HFF-Myc (cell line): ENCODE results near the gene CETN3.

ENCODE experiments used
- DNase-seq: peaks from one replicate; pipeline ENCODE4 v3.0.0-alpha.2; 2011; ENCODE audit warnings: low read depth; ENCODE audit errors: extremely low read depth
- H3K4me3 ChIP-seq: replicated peaks from 2 replicates; pipeline ENCODE4 v1.5.1; 2011; ENCODE audit warnings: low read depth, mild to moderate bottlenecking, control low read depth, low read length
- TF ChIP-seq, protein P1 (sequence below): IDR thresholded peaks from 2 replicates; pipeline ENCODE4 v1.5.1; 2012; ENCODE audit warnings: mild to moderate bottlenecking, low read depth, low read length, control low read depth; ENCODE audit errors: missing control alignments

CETN3 gene

DNA sequence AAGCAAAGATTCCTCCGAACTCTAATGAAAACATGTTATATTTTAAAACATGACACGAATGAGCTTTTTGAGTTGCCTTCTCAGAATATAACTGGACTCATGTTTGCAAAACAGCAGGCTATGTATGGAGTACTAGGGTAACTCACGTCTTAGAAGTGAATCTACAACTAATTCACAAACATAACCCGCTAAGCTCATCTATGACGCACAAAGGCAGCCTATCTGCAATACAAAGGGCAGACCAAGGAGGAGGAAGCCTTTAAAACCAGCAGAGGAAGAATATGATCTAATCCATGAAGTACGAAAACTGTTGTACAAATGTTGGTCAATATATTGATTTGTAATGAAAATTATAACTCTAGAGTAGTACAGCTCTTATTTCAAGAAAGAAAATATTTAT is 67.0 kb downstream of the CETN3 start:
- TF ChIP-seq, protein P1, sequence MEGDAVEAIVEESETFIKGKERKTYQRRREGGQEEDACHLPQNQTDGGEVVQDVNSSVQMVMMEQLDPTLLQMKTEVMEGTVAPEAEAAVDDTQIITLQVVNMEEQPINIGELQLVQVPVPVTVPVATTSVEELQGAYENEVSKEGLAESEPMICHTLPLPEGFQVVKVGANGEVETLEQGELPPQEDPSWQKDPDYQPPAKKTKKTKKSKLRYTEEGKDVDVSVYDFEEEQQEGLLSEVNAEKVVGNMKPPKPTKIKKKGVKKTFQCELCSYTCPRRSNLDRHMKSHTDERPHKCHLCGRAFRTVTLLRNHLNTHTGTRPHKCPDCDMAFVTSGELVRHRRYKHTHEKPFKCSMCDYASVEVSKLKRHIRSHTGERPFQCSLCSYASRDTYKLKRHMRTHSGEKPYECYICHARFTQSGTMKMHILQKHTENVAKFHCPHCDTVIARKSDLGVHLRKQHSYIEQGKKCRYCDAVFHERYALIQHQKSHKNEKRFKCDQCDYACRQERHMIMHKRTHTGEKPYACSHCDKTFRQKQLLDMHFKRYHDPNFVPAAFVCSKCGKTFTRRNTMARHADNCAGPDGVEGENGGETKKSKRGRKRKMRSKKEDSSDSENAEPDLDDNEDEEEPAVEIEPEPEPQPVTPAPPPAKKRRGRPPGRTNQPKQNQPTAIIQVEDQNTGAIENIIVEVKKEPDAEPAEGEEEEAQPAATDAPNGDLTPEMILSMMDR: no peak
- DNase-seq: no peak
- H3K4me3 ChIP-seq: no peak overlapping the region
